ENCODE measurements around the gene RBM3. TPM values are rescaled to one million over a fixed set of nuclear protein-coding genes. Genes with fewer than 3 reads are reported as not detected.

Gene RBM3
- total RNA-seq, 2 experiments from 2014 or later, result 191 to 195 TPM

- Mint-ChIP-seq H3K9me3 (no peaks in the 10 kb centered on the region), H3K36me3 (ENCODE audit: low read depth) (peaks cover 18% of the 10 kb centered on the region), H3K4me3 (no peak overlapping the region), H3K27ac (no peak overlapping the region), H3K27me3 (no peaks in the 10 kb centered on the region), H3K4me1 (ENCODE audit: low read depth) (peaks cover 3% of the 10 kb centered on the region)
- DNase-seq (no peak), ATAC-seq (no peak)
- ChIA-PET CTCF (no interaction called here), POLR2A (interaction anchor here (1.3 kb wide), 1 partner anchor 15 kb away, joined by 6 read pairs; the partner anchor contains the start of gene RBM3)
- intact Hi-C loops (cut with micrococcal nuclease), result no loop called here
- no peak for TF ChIP-seq CTCF (IDR thresholded peaks at IDR 0.05)
These were observed 14.6 kb upstream of the RBM3 start for GRCh38 chrX:48559636-48560035.

- H3K4me1 Mint-ChIP-seq (ENCODE audit: low read depth), result peaks cover 3% of the 10 kb centered on the region
- no peaks in the 10 kb centered on the region for H3K9me3 Mint-ChIP-seq
- TF ChIP-seq CTCF (IDR thresholded peaks at IDR 0.05), result no peak
- ChIA-PET POLR2A (interaction anchor here (0.6 kb wide), 1 partner anchor 16 kb away, joined by 4 read pairs; no protein-coding TSS in a partner anchor), CTCF (no interaction called here)
- H3K27me3 Mint-ChIP-seq, result no peaks in the 10 kb centered on the region
- DNase-seq (no peak), ATAC-seq (no peak)
- no peak overlapping the region for H3K27ac Mint-ChIP-seq
- peaks cover 15% of the 10 kb centered on the region for H3K36me3 Mint-ChIP-seq (ENCODE audit: low read depth)
- intact Hi-C loops (cut with micrococcal nuclease), result no loop called here
- H3K4me3 Mint-ChIP-seq, result no peak overlapping the region
These were observed 14.2 kb upstream of the RBM3 start for GRCh38 chrX:48560056-48560455.

- ChIA-PET POLR2A (interaction anchor here (0.6 kb wide), 1 partner anchor 17 kb away, joined by 4 read pairs; no protein-coding TSS in a partner anchor), CTCF (no interaction called here)
These were observed 13.6 kb upstream of the RBM3 start for GRCh38 chrX:48560681-48561080.

GRCh38 chrX:48569958-48570357 is 4.3 kb upstream of the RBM3 start:
- Mint-ChIP-seq H3K4me1 (ENCODE audit: low read depth) (peaks cover 4% of the 10 kb centered on the region), H3K9me3 (no peaks in the 10 kb centered on the region), H3K27me3 (no peaks in the 10 kb centered on the region), H3K27ac (no peak overlapping the region), H3K4me3 (no peak overlapping the region), H3K36me3 (ENCODE audit: low read depth) (peaks cover 3% of the 10 kb centered on the region)
- peak; percentile 57 for ATAC-seq
- intact Hi-C loops (cut with micrococcal nuclease), result loop anchor here (5.0 kb wide), 1 partner anchor 33 kb away; the partner anchor contains the start of gene TBC1D25
- no peak for TF ChIP-seq CTCF (IDR thresholded peaks at IDR 0.05)
- POLR2A ChIA-PET, result interaction anchor here (0.8 kb wide), 1 partner anchor 9 kb away, joined by 3 read pairs; no protein-coding TSS in a partner anchor
- peak; percentile 29 for DNase-seq
- CTCF ChIA-PET, result interaction anchor here (1.3 kb wide), 1 partner anchor 30 kb away, joined by 3 read pairs; the partner anchor contains the start of gene TBC1D25

More at GRCh38 chrX:48560681-48561080, 13.6 kb upstream of the RBM3 start:
- H3K27me3 Mint-ChIP-seq, result no peaks in the 10 kb centered on the region
- DNase-seq (no peak), ATAC-seq (no peak)
- H3K4me3 Mint-ChIP-seq, result no peak overlapping the region
- H3K36me3 Mint-ChIP-seq (ENCODE audit: low read depth), result peaks cover 14% of the 10 kb centered on the region
- no peak for TF ChIP-seq CTCF (IDR thresholded peaks at IDR 0.05)
- intact Hi-C loops (cut with micrococcal nuclease), result no loop called here
- no peaks in the 10 kb centered on the region for H3K9me3 Mint-ChIP-seq
- H3K4me1 Mint-ChIP-seq (ENCODE audit: low read depth), result peaks cover 3% of the 10 kb centered on the region
- H3K27ac Mint-ChIP-seq, result no peak overlapping the region

GRCh38 chrX:48573690-48574269 is 504 bp upstream of the RBM3 start:
- CTCF ChIA-PET, result no interaction called here
- H3K4me3 Mint-ChIP-seq, result peak overlapping the region; percentile 83
- no peak for TF ChIP-seq CTCF (IDR thresholded peaks at IDR 0.05)

More at GRCh38 chrX:48573690-48574269, 504 bp upstream of the RBM3 start:
- peak overlapping the region; percentile 95 for H3K27ac Mint-ChIP-seq
- H3K36me3 Mint-ChIP-seq (ENCODE audit: low read depth), result peaks cover 36% of the 10 kb centered on the region
- H3K27me3 Mint-ChIP-seq, result no peaks in the 10 kb centered on the region
- H3K9me3 Mint-ChIP-seq, result no peaks in the 10 kb centered on the region
- H3K4me1 Mint-ChIP-seq (ENCODE audit: low read depth), result peaks cover 13% of the 10 kb centered on the region
- peak; percentile 20 for ATAC-seq
- POLR2A ChIA-PET, result interaction anchor here (0.6 to 2.4 kb wide), 9 partner anchors 12 to 896 kb away, joined by 3 to 16 read pairs (median 3); partner anchors contain the start of genes FTSJ1 and TBC1D25
- intact Hi-C loops (cut with micrococcal nuclease), result loop anchor here (5.0 kb wide), 1 partner anchor 36 kb away; the partner anchor contains the start of gene TBC1D25
- DNase-seq, result peak; percentile 54
